CD14-positive monocyte (primary cell): ENCODE data around the gene ZNF487. TPM values are rescaled to one million over a fixed set of nuclear protein-coding genes. Genes with fewer than 3 reads are reported as not detected.

Experiments used
- DNase-seq, 3 donors: peaks; one replicate each; pipeline ENCODE4 v3.0.0-alpha.2; 2011 to 2022
- H2AFZ ChIP-seq: 2 replicates; pipeline ENCODE4 v1.6.0; 2012; ENCODE audit warnings: mild to moderate bottlenecking, low read depth, low read length, inconsistent platforms; ENCODE audit not compliant: insufficient read depth, poor library complexity, severe bottlenecking
- H3K27ac ChIP-seq, 2 donors: 1 replicate in 1 of 2; 2 replicates in 1 of 2; pipeline ENCODE4 v1.5.1; 2012 to 2013; ENCODE audit warnings: low read length in 2 of 2, control low read depth in 1 of 2, inconsistent platforms in 1 of 2, low read depth in 1 of 2, mild to moderate bottlenecking in 1 of 2
- H3K27me3 ChIP-seq, 2 donors: one replicate each; pipeline versions ENCODE4 v1.6.0 to v1.6.1; 2011 to 2013; ENCODE audit warnings: low read length in 2 of 2; ENCODE audit not compliant: control insufficient read depth in 2 of 2, insufficient read depth in 2 of 2
- H3K36me3 ChIP-seq, 2 donors: replicated peaks in 1 of 2; 1 replicate in 1 of 2; 2 replicates in 1 of 2; pipeline versions ENCODE4 v1.5.1 to v1.6.1; 2012 to 2013; ENCODE audit warnings: low read length in 2 of 2, control low read depth in 1 of 2, inconsistent platforms in 1 of 2, mild to moderate bottlenecking in 1 of 2; ENCODE audit not compliant: insufficient read depth in 2 of 2, control insufficient read depth in 1 of 2
- H3K4me1 ChIP-seq, 2 donors: 1 replicate in 1 of 2; 2 replicates in 1 of 2; pipeline versions ENCODE4 v1.5.1 to v1.6.1; 2012 to 2013; ENCODE audit warnings: low read length in 2 of 2, control low read depth in 1 of 2, inconsistent platforms in 1 of 2, mild to moderate bottlenecking in 1 of 2, moderate library complexity in 1 of 2; ENCODE audit not compliant: insufficient read depth in 2 of 2, control insufficient read depth in 1 of 2
- H3K4me2 ChIP-seq: replicated peaks from 2 replicates; pipeline ENCODE3; 2012; ENCODE audit warnings: low read length, moderate library complexity, mild to moderate bottlenecking; ENCODE audit not compliant: poor library complexity, severe bottlenecking; ENCODE audit errors: extremely low read depth
- H3K4me3 ChIP-seq, 3 experiments: fragments of 200-600 bp in 1 of 3; sonication (generic) in 1 of 3; replicated peaks in 1 of 3; 1 replicate in 2 of 3; 2 replicates in 1 of 3; pipeline ENCODE4 v1.5.1; 2011 to 2013; ENCODE audit warnings: low read length in 3 of 3, mild to moderate bottlenecking in 3 of 3, control low read depth in 2 of 3, low read depth in 2 of 3, inconsistent platforms in 1 of 3, moderate library complexity in 1 of 3
- H3K79me2 ChIP-seq: 2 replicates; pipeline ENCODE4 v1.6.0; 2012; ENCODE audit warnings: mild to moderate bottlenecking, control low read depth, inconsistent platforms, low read length, moderate library complexity; ENCODE audit not compliant: insufficient read depth
- H3K9ac ChIP-seq: 2 replicates; pipeline ENCODE4 v1.6.0; 2017; ENCODE audit warnings: low read length, mild to moderate bottlenecking; ENCODE audit not compliant: insufficient read depth, poor library complexity, severe bottlenecking
- H3K9me3 ChIP-seq, 2 donors: replicated peaks in 1 of 2; 1 replicate in 1 of 2; 2 replicates in 1 of 2; pipeline versions ENCODE4 v1.5.1 to v1.6.1; 2012 to 2013; ENCODE audit warnings: low read length in 2 of 2, control low read depth in 1 of 2; ENCODE audit not compliant: control insufficient read depth in 1 of 2, insufficient read depth in 1 of 2
- H4K20me1 ChIP-seq: 2 replicates; pipeline ENCODE4 v1.6.0; 2012; ENCODE audit warnings: mild to moderate bottlenecking, low read length, control low read depth, moderate library complexity; ENCODE audit not compliant: insufficient read depth
- H3K27ac Mint-ChIP-seq, 7 donors: one replicate each; pipeline ENCODE4 v1.8.0; 2020; ENCODE audit warnings: mild to moderate bottlenecking in 7 of 7, mixed read lengths in 7 of 7, moderate library complexity in 6 of 7, inconsistent platforms in 2 of 7
- H3K27me3 Mint-ChIP-seq, 3 donors: one replicate each; pipeline ENCODE4 v1.8.0; 2021 to 2022; ENCODE audit warnings: low read depth in 3 of 3, mild to moderate bottlenecking in 3 of 3, mixed read lengths in 3 of 3, moderate library complexity in 3 of 3, inconsistent platforms in 1 of 3
- H3K36me3 Mint-ChIP-seq, 2 donors: one replicate each; pipeline ENCODE4 v1.8.0; 2020; ENCODE audit warnings: mixed read lengths in 2 of 2, inconsistent platforms in 1 of 2, mild to moderate bottlenecking in 1 of 2
- H3K4me1 Mint-ChIP-seq: one replicate; pipeline ENCODE4 v1.8.0; 2020; ENCODE audit warnings: mild to moderate bottlenecking, mixed read lengths
- H3K4me3 Mint-ChIP-seq, 2 donors: one replicate each; pipeline ENCODE4 v1.8.0; 2020; ENCODE audit warnings: mild to moderate bottlenecking in 2 of 2, mixed read lengths in 2 of 2, moderate library complexity in 1 of 2
- H3K9me3 Mint-ChIP-seq, 7 donors: one replicate each; pipeline ENCODE4 v1.8.0; 2020 to 2022; ENCODE audit warnings: mixed read lengths in 7 of 7, mild to moderate bottlenecking in 6 of 7, moderate library complexity in 6 of 7, inconsistent platforms in 2 of 7
- WGBS: methylation state at CpG from one replicate; pipeline ENCODE4 v1.1.5; 2013; ENCODE audit warnings: missing lambda C conversion rate; ENCODE audit not compliant: insufficient coverage; 5-methylcytosine and 5-hydroxymethylcytosine counted together
- intact Hi-C, 2 donors: fragments of 100-400 bp; cut with micrococcal nuclease; formaldehyde crosslinking; loops; one replicate each; pipeline versions ENCODE4 v1.15.0 to v1.15.1; 2023
- polyA plus RNA-seq, 3 donors: library from polyadenylated mRNA; depleted of rRNA in 1 of 3; unstranded in 2 of 3; stranded (reverse) in 1 of 3; fragments of 300-500 nt in 2 of 3; fragments of >200 nt in 1 of 3; fragmentation: Illumina TruSeq in 2 of 3; gene quantifications; 1 replicate in 2 of 3; 2 replicates in 1 of 3; pipeline ENCODE4 v1.2.3, GENCODE V29; 2012 to 2021
- TF ChIP-seq, protein P1 (sequence below): fragments of 200-600 bp; IDR thresholded peaks from one replicate; pipeline ENCODE4 v1.8.0; 2022; ENCODE audit warnings: antibody characterized with exemption, mild to moderate bottlenecking

Gene ZNF487
- polyA plus RNA-seq, 3 donors, result 8.6 to 19.7 (median 15.6) TPM

DNA sequence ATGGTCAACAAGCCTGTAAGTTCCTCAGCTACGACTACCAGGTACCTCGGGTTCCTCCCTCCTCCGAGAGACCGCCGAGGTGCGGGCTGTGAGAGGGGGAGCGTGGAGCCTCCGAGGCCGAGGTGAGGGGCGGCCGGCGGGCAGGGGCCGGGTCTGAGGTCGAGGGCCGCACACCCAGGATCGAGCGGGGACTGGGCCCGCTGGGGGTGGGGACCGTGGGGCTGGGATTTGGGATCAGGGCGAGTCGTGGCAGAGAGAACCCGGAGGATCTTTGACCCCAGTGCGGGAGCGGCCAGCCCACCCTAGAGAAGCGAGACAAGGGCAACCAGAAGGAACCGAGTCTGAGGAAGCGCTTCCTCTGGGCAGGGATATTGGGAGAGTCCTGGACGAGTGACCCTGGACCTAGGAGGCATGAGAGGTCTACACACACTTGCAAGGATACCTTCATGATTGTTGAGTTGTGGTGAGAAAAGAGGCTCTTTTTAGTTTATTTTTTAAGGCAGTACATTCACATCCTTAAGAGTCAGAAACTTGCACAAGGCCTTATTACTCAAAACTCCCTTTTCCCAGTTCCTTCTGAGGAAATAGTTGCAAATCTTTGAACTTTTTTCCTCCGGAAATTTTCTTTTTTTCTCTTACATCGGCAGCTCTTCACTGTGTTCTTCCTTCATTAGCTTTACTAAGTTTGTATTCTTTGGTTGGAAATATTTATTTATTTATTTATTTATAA is 395 bp downstream of the ZNF487 start:
- Histone ChIP-seq H3K4me2 (peak overlapping the region; percentile 94), H3K27me3 (no peaks in the 10 kb centered on the region), H3K9me3 (no peaks in the 10 kb centered on the region), H3K36me3 (no peaks in the 10 kb centered on the region), H2AFZ (peak overlapping the region; percentile 73), H4K20me1 (no peaks in the 10 kb centered on the region), H3K4me3 (peak overlapping the region; percentile 46 to 92 (median 53)), H3K9ac (peak overlapping the region; percentile 96), H3K27ac (peak overlapping the region; percentile 89 to 100), H3K79me2 (peaks cover 63% of the 10 kb centered on the region), H3K4me1 (peaks cover 58 to 67% of the 10 kb centered on the region in 2 donors)
- Mint-ChIP-seq H3K9me3 (peaks cover 0 to 4% (median 0%) of the 10 kb centered on the region in 7 donors), H3K27me3 (no peaks in the 10 kb centered on the region), H3K27ac (peak overlapping the region; percentile 97 to 100 (median 99)), H3K4me3 (peak overlapping the region; percentile 91), H3K4me1 (peaks cover 44% of the 10 kb centered on the region), H3K36me3 (peaks cover 0 to 10% of the 10 kb centered on the region in 2 donors)
- TF ChIP-seq, protein P1, sequence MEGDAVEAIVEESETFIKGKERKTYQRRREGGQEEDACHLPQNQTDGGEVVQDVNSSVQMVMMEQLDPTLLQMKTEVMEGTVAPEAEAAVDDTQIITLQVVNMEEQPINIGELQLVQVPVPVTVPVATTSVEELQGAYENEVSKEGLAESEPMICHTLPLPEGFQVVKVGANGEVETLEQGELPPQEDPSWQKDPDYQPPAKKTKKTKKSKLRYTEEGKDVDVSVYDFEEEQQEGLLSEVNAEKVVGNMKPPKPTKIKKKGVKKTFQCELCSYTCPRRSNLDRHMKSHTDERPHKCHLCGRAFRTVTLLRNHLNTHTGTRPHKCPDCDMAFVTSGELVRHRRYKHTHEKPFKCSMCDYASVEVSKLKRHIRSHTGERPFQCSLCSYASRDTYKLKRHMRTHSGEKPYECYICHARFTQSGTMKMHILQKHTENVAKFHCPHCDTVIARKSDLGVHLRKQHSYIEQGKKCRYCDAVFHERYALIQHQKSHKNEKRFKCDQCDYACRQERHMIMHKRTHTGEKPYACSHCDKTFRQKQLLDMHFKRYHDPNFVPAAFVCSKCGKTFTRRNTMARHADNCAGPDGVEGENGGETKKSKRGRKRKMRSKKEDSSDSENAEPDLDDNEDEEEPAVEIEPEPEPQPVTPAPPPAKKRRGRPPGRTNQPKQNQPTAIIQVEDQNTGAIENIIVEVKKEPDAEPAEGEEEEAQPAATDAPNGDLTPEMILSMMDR, result no peak
- 5% methylated on average over 23 of the region's 30 CpGs for WGBS
- DNase-seq, result peak in 2 of 3 donors; percentile 68 to 71
- intact Hi-C loops, result loop anchor here (2.0 to 5.0 kb wide), 2 partner anchors 17 to 40 kb away; no protein-coding TSS in a partner anchor

DNA sequence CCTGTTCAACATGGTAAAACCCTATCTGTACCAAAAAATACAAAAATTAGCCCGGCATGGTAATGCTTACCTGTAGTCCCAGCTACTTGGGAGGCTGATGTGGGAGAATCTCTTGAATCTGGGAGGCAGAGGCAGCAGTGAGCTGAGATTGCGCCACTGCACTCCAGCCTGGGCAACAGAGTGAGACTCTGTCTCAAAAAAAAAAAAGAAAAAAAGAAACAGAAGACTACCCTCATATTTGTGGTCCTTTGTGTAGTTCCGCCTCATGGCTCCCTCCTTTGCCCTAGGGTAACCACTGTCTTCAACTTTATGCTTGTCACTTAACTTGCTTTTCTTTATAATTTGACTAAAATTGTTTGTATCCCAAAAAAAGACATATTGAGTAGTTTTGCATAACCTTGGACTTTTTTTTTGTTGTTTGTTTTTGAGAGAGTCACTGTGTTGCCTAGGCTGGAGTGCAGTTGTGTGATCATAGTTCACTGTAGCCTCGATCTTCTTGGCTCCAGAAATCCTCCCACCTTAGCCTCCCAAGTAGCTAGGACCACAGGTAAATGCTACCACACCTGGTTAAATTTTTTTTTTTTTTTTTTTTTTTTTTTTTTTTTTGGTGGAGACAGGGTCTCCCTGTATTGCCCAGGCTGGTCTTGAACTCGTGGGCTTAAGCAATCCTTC is 3.7 kb downstream of the ZNF487 start:
- peak overlapping the region; percentile 76 to 100 for H3K27ac ChIP-seq
- H3K4me3 Mint-ChIP-seq, result no peak overlapping the region

More for the DNA sequence above, 3.7 kb downstream of the ZNF487 start:
- intact Hi-C loops, result no loop called here
- H2AFZ ChIP-seq, result no peak overlapping the region
- peaks cover 46 to 51% of the 10 kb centered on the region in 2 donors for H3K4me1 ChIP-seq
- WGBS, result no CpG with 5 or more reads among the region's 5 CpGs
- TF ChIP-seq, protein P1, result no peak
- H3K9me3 ChIP-seq, result no peaks in the 10 kb centered on the region
- peaks cover 0 to 8% of the 10 kb centered on the region in 2 donors for H3K36me3 ChIP-seq
- Mint-ChIP-seq H3K27ac (peak overlapping the region; percentile 83 to 100 (median 99)), H3K4me1 (peaks cover 38% of the 10 kb centered on the region), H3K9me3 (peaks cover 0 to 4% (median 0%) of the 10 kb centered on the region in 7 donors), H3K27me3 (no peaks in the 10 kb centered on the region), H3K36me3 (peaks cover 12 to 27% of the 10 kb centered on the region in 2 donors)
- peak in 2 of 3 donors; percentile 55 to 68 for DNase-seq
- no peak overlapping the region for H3K4me3 ChIP-seq
- peak overlapping the region; percentile 38 for H3K9ac ChIP-seq
- H3K27me3 ChIP-seq, result no peaks in the 10 kb centered on the region
- no peak overlapping the region for H3K4me2 ChIP-seq
- H4K20me1 ChIP-seq, result no peaks in the 10 kb centered on the region
- H3K79me2 ChIP-seq, result peaks cover 72% of the 10 kb centered on the region
